ENCODE data around the gene KCNMB2.
"Not testable (repeated sequence)": the region's sequence is repeated elsewhere in the genome, so short reads cannot be mapped to it uniquely, and the experiment has no call there.

KCNMB2 gene

GRCh38 chr3:178823591-178824246, 287.5 kb downstream of the KCNMB2 start:
- DNase-seq: peak in 1 of 2 experiments; percentile 28

- peak in 1 of 2 experiments; percentile 20 for DNase-seq
Measured at GRCh38 chr3:178826435-178827123, 290.3 kb downstream of the KCNMB2 start.

GRCh38 chr3:178827285-178827856, 291.1 kb downstream of the KCNMB2 start:
- DNase-seq: peak in 1 of 2 experiments; percentile 38

- DNase-seq: no peak
Measured at GRCh38 chr3:178833695-178834094, 297.5 kb downstream of the KCNMB2 start.

- no peak for DNase-seq
Measured at GRCh38 chr3:178835033-178835432, 298.8 kb downstream of the KCNMB2 start.

- no peak for DNase-seq
Measured at GRCh38 chr3:178837512-178837911, 301.3 kb downstream of the KCNMB2 start.

- DNase-seq: no peak
Measured at GRCh38 chr3:178840586-178840985, 304.4 kb downstream of the KCNMB2 start.

GRCh38 chr3:178841011-178841410, 304.8 kb downstream of the KCNMB2 start:
- no peak for DNase-seq

- no peak for DNase-seq
Measured at GRCh38 chr3:178844916-178845315, 308.7 kb downstream of the KCNMB2 start.

GRCh38 chr3:178845420-178846118, 309.3 kb downstream of the KCNMB2 start:
- peak; percentile 88 to 97 for DNase-seq

GRCh38 chr3:178847190-178847589, 311.0 kb downstream of the KCNMB2 start:
- DNase-seq: no peak

- DNase-seq: peak in 1 of 2 experiments; percentile 33
Measured at GRCh38 chr3:178849199-178849910, 313.1 kb downstream of the KCNMB2 start.

- no peak for DNase-seq
Measured at GRCh38 chr3:178850450-178851190, 314.4 kb downstream of the KCNMB2 start.

- DNase-seq: no peak
Measured at GRCh38 chr3:178851564-178851963, 315.3 kb downstream of the KCNMB2 start.

GRCh38 chr3:178856804-178857203, 320.6 kb downstream of the KCNMB2 start:
- DNase-seq: peak; percentile 45 to 70

GRCh38 chr3:178859386-178859785, 323.1 kb downstream of the KCNMB2 start:
- no peak for DNase-seq

- DNase-seq: not testable (repeated sequence)
Measured at GRCh38 chr3:178859900-178860436, 323.7 kb downstream of the KCNMB2 start.

GRCh38 chr3:178868681-178869080, 332.4 kb downstream of the KCNMB2 start:
- DNase-seq: no peak

GRCh38 chr3:178870085-178870484, 333.8 kb downstream of the KCNMB2 start:
- peak in 1 of 2 experiments; percentile 37 for DNase-seq

GRCh38 chr3:178875157-178875556, 338.9 kb downstream of the KCNMB2 start:
- no peak for DNase-seq

- DNase-seq: no peak
Measured at GRCh38 chr3:178875836-178876235, 339.6 kb downstream of the KCNMB2 start.

- no peak for DNase-seq
Measured at GRCh38 chr3:178880274-178880673, 344.0 kb downstream of the KCNMB2 start.

All from NCI-H2081 (cell line).